Measurements from ENCODE around the gene ABCG2.

DNA sequence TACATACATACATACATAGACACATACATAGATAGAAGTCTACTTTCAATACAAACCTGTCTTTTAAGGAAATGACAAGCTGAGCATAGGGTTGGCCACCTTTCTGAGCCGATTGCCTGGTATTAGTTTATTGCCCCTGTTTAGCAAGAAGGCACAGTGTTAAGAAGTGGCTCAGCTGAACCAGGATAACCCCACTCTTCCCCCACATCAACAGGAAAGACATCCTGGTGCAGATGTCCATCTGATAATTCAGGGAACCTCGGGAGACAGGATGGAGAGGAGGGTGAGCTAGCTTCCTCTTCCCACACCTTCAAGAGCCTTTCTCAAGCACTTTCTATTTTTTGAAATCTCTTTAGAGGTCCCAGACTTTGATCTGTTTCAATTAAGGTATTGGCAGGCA is 98.7 kb downstream of the ABCG2 start:
- TF ChIP-seq, protein P1, sequence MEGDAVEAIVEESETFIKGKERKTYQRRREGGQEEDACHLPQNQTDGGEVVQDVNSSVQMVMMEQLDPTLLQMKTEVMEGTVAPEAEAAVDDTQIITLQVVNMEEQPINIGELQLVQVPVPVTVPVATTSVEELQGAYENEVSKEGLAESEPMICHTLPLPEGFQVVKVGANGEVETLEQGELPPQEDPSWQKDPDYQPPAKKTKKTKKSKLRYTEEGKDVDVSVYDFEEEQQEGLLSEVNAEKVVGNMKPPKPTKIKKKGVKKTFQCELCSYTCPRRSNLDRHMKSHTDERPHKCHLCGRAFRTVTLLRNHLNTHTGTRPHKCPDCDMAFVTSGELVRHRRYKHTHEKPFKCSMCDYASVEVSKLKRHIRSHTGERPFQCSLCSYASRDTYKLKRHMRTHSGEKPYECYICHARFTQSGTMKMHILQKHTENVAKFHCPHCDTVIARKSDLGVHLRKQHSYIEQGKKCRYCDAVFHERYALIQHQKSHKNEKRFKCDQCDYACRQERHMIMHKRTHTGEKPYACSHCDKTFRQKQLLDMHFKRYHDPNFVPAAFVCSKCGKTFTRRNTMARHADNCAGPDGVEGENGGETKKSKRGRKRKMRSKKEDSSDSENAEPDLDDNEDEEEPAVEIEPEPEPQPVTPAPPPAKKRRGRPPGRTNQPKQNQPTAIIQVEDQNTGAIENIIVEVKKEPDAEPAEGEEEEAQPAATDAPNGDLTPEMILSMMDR (IDR thresholded peaks at IDR 0.05): no peak
- no peak for TF ChIP-seq POLR2AphosphoS5 (IDR thresholded peaks at IDR 0.05)
- no peak for TF ChIP-seq EP300 (IDR thresholded peaks at IDR 0.05)
